Muscle of back (tissue), 11 donors: ENCODE results near the gene AQP12A. TPM values are rescaled to one million over a fixed set of nuclear protein-coding genes. Genes with fewer than 3 reads are reported as not detected.

Experiments used
- DNase-seq, 3 donors: peaks; one replicate each; pipeline versions ENCODE4 v3.0.0 to v3.0.0-alpha.2; 2013
- polyA plus RNA-seq, 10 donors: library from polyadenylated mRNA; unstranded; fragments of 120-200 nt; gene quantifications; one replicate each; pipeline ENCODE4 v1.2.1, GENCODE V29; 2013; ENCODE audit not compliant: insufficient read length in 10 of 10

AQP12A gene
- polyA plus RNA-seq, 10 donors: 0.57 to 0.76 (median 0.65) TPM; not detected in 6

GRCh38 chr2:240705204-240705791 lies 13.6 kb downstream of the AQP12A start:
- DNase-seq: no peak

GRCh38 chr2:240707043-240707756 lies 15.5 kb downstream of the AQP12A start:
- DNase-seq: no peak

GRCh38 chr2:240707821-240708220 lies 16.2 kb downstream of the AQP12A start:
- DNase-seq: no peak

- DNase-seq: no peak
These were observed 16.8 kb downstream of the AQP12A start for GRCh38 chr2:240708457-240708856.

- DNase-seq: no peak
These were observed 19.6 kb downstream of the AQP12A start for GRCh38 chr2:240711296-240711695.

- DNase-seq: no peak
These were observed 20.0 kb downstream of the AQP12A start for GRCh38 chr2:240711701-240712100.

- no peak for DNase-seq
These were observed 20.5 kb downstream of the AQP12A start for GRCh38 chr2:240712121-240712520.

- DNase-seq: no peak
These were observed 21.6 kb downstream of the AQP12A start for GRCh38 chr2:240713071-240713927.

- DNase-seq: no peak
These were observed 22.5 kb downstream of the AQP12A start for GRCh38 chr2:240713928-240714746.

- DNase-seq: no peak
These were observed 23.4 kb downstream of the AQP12A start for GRCh38 chr2:240714747-240715725.

GRCh38 chr2:240716130-240716798 lies 24.6 kb downstream of the AQP12A start:
- DNase-seq: no peak

- no peak for DNase-seq
These were observed 25.5 kb downstream of the AQP12A start for GRCh38 chr2:240717181-240717641.

- DNase-seq: no peak
These were observed 26.3 kb downstream of the AQP12A start for GRCh38 chr2:240717681-240718581.

- DNase-seq: no peak
These were observed 27.3 kb downstream of the AQP12A start for GRCh38 chr2:240718896-240719490.

- DNase-seq: no peak
These were observed 28.2 kb downstream of the AQP12A start for GRCh38 chr2:240719676-240720545.

GRCh38 chr2:240720686-240721595 lies 29.3 kb downstream of the AQP12A start:
- DNase-seq: no peak
